Measurements from ENCODE around the gene LYSMD4. TPM values are rescaled to one million over a fixed set of nuclear protein-coding genes. Genes with fewer than 3 reads are reported as not detected.

The LYSMD4 gene
- total RNA-seq, 1 donor from 2014 or later, result 13.1 TPM

DNA sequence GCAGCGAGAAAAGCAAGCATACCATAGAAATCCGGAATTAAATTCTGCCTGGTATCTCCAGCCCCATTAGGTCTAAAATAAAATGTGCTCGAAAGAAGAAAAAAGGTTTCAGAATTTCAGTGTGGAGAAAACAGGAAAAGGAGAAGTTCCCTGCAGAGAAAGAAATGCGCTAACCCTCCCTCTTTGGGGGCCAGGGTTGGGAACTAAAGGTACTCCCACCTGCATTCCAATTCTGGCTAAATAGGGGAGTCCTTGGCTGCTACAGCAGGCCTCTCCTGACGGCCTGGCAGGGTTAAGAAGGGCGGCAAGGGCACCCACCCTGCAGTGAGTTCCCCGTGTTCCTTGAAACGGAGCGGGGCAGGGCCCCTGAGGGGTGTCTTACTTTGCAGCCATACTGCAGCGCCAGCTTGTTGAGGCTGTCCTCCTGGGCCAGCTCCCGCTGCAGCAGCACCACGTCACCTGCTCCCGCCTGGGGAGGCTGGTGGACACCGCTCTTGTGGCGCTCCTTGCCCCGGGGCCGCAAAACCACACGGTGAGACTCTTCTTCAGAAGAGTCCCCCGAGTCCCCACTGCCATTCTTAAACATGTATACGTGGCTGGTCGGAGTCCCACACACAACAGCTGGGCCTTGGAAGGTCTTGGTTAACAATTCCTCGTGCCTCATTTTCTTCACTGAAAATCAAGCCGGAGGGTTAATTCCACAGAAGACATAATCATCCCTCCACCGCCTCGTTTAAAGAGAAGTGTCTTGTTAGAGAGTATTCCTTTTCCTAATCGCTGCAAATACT lies 1.7 kb downstream of the LYSMD4 start:
- TF ChIP-seq CTCF (IDR thresholded peaks at IDR 0.05), result no peak
- Mint-ChIP-seq H3K4me3 (ENCODE audit: unreplicated experiment) (peak overlapping the region; percentile 81), H3K9me3 (ENCODE audit: low read depth) (no peaks in the 10 kb centered on the region), H3K27ac (ENCODE audit: unreplicated experiment) (no peak overlapping the region), H3K4me1 (ENCODE audit: low read depth) (peaks cover 31% of the 10 kb centered on the region), H3K36me3 (ENCODE audit: low read depth) (peaks cover 5% of the 10 kb centered on the region), H3K27me3 (ENCODE audit: low read depth) (no peaks in the 10 kb centered on the region)
- DNase-seq (ENCODE audit: low spot score), result no peak

DNA sequence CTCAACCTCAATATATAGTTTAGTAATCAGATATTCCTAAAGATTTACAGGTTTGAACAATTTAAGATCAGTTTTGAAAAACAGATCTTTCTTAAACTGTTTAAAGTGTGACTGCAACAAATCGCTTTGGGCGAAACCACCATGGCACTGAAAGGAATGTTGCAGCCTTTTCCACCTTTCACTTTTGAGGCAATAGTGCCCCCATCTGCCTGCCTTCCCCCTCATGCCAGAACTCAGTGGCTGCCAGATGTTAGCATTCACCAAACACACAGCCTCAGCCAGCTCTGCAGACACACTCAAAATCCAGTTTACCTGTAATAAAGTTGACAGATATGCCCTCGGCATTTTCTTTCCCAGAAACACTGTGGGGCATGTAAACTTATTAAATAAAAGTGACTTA lies 3.3 kb downstream of the LYSMD4 start:
- Mint-ChIP-seq H3K36me3 (ENCODE audit: low read depth) (peaks cover 5% of the 10 kb centered on the region), H3K27ac (ENCODE audit: unreplicated experiment) (no peak overlapping the region), H3K27me3 (ENCODE audit: low read depth) (no peaks in the 10 kb centered on the region), H3K4me1 (ENCODE audit: low read depth) (peaks cover 31% of the 10 kb centered on the region), H3K4me3 (ENCODE audit: unreplicated experiment) (peak overlapping the region; percentile 38), H3K9me3 (ENCODE audit: low read depth) (peaks cover 4% of the 10 kb centered on the region)
- no peak for DNase-seq (ENCODE audit: low spot score)
- TF ChIP-seq CTCF (IDR thresholded peaks at IDR 0.05), result peak; percentile 82

DNA sequence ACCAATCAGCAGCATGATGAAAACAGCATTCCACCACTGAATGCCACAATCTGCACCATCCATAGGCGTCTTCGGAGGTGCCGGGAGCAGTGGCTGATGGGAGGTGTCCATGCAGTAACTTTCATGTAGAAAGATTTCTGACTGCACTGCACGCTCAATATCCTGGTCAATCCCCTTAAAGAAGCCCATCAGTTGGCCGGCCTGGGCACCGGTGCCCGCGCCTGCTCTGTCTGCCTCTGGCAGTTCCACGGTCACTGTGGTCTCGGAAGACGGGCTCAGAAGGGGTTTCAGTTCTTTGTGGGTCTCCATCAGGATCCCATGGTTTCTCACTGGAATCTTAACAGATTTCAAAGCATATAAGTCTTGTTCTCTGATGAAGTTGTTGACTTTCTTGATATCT lies 3.9 kb downstream of the LYSMD4 start:
- TF ChIP-seq CTCF (IDR thresholded peaks at IDR 0.05), result no peak
- H3K36me3 Mint-ChIP-seq (ENCODE audit: low read depth), result peaks cover 5% of the 10 kb centered on the region
- peak overlapping the region; percentile 36 for H3K27ac Mint-ChIP-seq (ENCODE audit: unreplicated experiment)
- H3K4me1 Mint-ChIP-seq (ENCODE audit: low read depth), result peaks cover 31% of the 10 kb centered on the region
- H3K9me3 Mint-ChIP-seq (ENCODE audit: low read depth), result peaks cover 7% of the 10 kb centered on the region
- no peaks in the 10 kb centered on the region for H3K27me3 Mint-ChIP-seq (ENCODE audit: low read depth)
- no peak overlapping the region for H3K4me3 Mint-ChIP-seq (ENCODE audit: unreplicated experiment)
- DNase-seq (ENCODE audit: low spot score), result no peak

DNA sequence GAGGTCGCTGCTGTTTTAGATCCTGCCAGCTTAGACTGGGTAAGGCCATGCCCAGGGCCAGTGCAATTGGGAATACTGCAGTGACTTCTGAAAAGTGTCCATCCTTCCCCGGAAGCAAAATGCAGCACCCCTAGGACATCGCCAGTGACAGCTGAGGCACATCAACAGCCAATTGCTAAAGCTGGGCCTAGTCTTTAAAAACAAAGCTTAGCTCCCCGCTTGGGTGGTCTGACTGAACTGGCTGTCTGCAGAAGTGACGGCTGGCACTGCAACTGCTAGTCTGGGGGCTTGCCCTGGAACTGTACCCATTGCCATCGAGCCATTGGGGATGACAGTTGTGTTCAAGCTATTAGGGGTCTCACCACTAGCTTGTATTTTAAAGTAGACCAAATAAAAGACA lies 4.3 kb downstream of the LYSMD4 start:
- no peak for TF ChIP-seq CTCF (IDR thresholded peaks at IDR 0.05)
- Mint-ChIP-seq H3K9me3 (ENCODE audit: low read depth) (peaks cover 7% of the 10 kb centered on the region), H3K4me1 (ENCODE audit: low read depth) (peaks cover 31% of the 10 kb centered on the region), H3K27ac (ENCODE audit: unreplicated experiment) (no peak overlapping the region), H3K27me3 (ENCODE audit: low read depth) (no peaks in the 10 kb centered on the region), H3K36me3 (ENCODE audit: low read depth) (peaks cover 5% of the 10 kb centered on the region), H3K4me3 (ENCODE audit: unreplicated experiment) (no peak overlapping the region)
- no peak for DNase-seq (ENCODE audit: low spot score)

DNA sequence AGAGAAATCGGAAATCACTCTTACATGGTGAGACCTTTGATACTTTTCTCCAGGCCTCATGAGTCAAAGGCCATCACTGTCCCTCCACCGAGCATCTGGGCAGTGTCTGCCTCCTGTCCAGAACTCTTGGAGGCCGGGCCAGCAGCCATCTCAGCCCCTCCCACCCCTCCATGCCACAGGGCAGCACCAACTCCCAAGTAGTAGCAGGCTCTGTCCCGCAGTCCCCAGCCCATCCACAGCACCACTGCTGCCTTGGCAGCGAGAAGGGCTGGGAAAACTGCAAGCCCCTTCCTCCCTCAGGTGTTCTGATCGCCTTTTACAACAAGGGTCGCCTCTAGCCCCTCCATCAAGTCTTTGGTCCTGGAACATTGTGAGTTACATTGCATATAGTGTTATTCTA lies 5.5 kb downstream of the LYSMD4 start:
- Mint-ChIP-seq H3K27ac (ENCODE audit: unreplicated experiment) (no peak overlapping the region), H3K9me3 (ENCODE audit: low read depth) (peaks cover 7% of the 10 kb centered on the region), H3K27me3 (ENCODE audit: low read depth) (no peaks in the 10 kb centered on the region), H3K36me3 (ENCODE audit: low read depth) (peaks cover 5% of the 10 kb centered on the region), H3K4me1 (ENCODE audit: low read depth) (peaks cover 29% of the 10 kb centered on the region), H3K4me3 (ENCODE audit: unreplicated experiment) (no peak overlapping the region)
- no peak for DNase-seq (ENCODE audit: low spot score)
- no peak for TF ChIP-seq CTCF (IDR thresholded peaks at IDR 0.05)
